HEK293 (cell line): ENCODE data around the gene SPATA2L.

Source experiments
- CTCF ChIA-PET: fragments of 350-600 bp; formaldehyde crosslinking; extraction: SDS; loops from one replicate; lab custom pipeline; 2021; ENCODE audit warnings: antibody characterized with exemption; lab: Yijun Ruan, JAX
- POLR2A ChIA-PET: fragments of 300-600 bp; formaldehyde crosslinking; extraction: SDS; loops from one replicate; lab custom pipeline; 2020; ENCODE audit warnings: antibody characterized with exemption, inconsistent platforms; lab: Yijun Ruan, JAX
- H3K27ac ChIP-seq: fragments of 200-500 bp; sonication (Bioruptor generic); 2 replicates; pipeline ENCODE4 v1.5.1; 2014; ENCODE audit warnings: low read depth, low read length, control low read depth, inconsistent platforms; ENCODE audit errors: extremely low read depth
- H3K36me3 ChIP-seq, 2 experiments: fragments of 200-500 bp in 1 of 2; sonication (Bioruptor generic) in 1 of 2; 1 replicate in 1 of 2; 2 replicates in 1 of 2; pipeline ENCODE4 v1.5.1; 2014 to 2017; ENCODE audit warnings: inconsistent platforms in 2 of 2, low read length in 2 of 2; ENCODE audit not compliant: control insufficient read depth in 2 of 2, insufficient read depth in 1 of 2
- H3K4me1 ChIP-seq: fragments of 200-500 bp; sonication (Bioruptor generic); 2 replicates; pipeline ENCODE4 v1.5.1; 2014; ENCODE audit warnings: mild to moderate bottlenecking, low read length, inconsistent platforms; ENCODE audit not compliant: control insufficient read depth, insufficient read depth
- H3K4me3 ChIP-seq: 2 replicates; pipeline ENCODE4 v1.5.1; 2011; ENCODE audit warnings: low read depth, mild to moderate bottlenecking, control low read depth, low read length, moderate library complexity
- H3K9me3 ChIP-seq: fragments of 200-500 bp; sonication (Bioruptor generic); 2 replicates; pipeline ENCODE4 v1.5.1; 2014; ENCODE audit warnings: low read depth, low read length, inconsistent platforms; ENCODE audit not compliant: control insufficient read depth, insufficient read depth
- GLIS1 ChIP-seq: fragments of 450-650 bp; formaldehyde crosslinking; IDR thresholded peaks from 2 replicates; pipeline ENCODE4 v1.5.1; 2016; ENCODE audit warnings: missing biosample characterization, missing genetic modification characterization
- IKZF3 ChIP-seq: fragments of 450-650 bp; IDR thresholded peaks from 2 replicates; pipeline ENCODE4 v1.5.0; 2018; ENCODE audit warnings: missing biosample characterization, mild to moderate bottlenecking, missing genetic modification characterization, moderate library complexity
- KLF1 ChIP-seq: fragments of 450-650 bp; formaldehyde crosslinking; IDR thresholded peaks from 2 replicates; pipeline ENCODE4 v1.5.1; 2016; ENCODE audit warnings: missing biosample characterization, missing genetic modification characterization
- KLF8 ChIP-seq: fragments of 450-650 bp; formaldehyde crosslinking; IDR thresholded peaks from 2 replicates; pipeline ENCODE4 v1.5.1; 2016; ENCODE audit warnings: missing biosample characterization, missing genetic modification characterization
- OVOL3 ChIP-seq: fragments of 450-650 bp; formaldehyde crosslinking; IDR thresholded peaks from 2 replicates; pipeline ENCODE4 v1.5.1; 2016; ENCODE audit warnings: missing biosample characterization, missing genetic modification characterization
- PRDM10 ChIP-seq: fragments of 450-650 bp; formaldehyde crosslinking; IDR thresholded peaks from 2 replicates; pipeline ENCODE4 v1.5.1; 2016; ENCODE audit warnings: missing biosample characterization, missing genetic modification characterization
- ZIC2 ChIP-seq: fragments of 450-650 bp; formaldehyde crosslinking; IDR thresholded peaks from 2 replicates; pipeline ENCODE4 v1.5.1; 2016; ENCODE audit warnings: missing biosample characterization, missing genetic modification characterization
- ZNF223 ChIP-seq: fragments of 450-650 bp; formaldehyde crosslinking; IDR thresholded peaks from 2 replicates; pipeline ENCODE4 v1.5.1; 2016; ENCODE audit warnings: missing biosample characterization, missing genetic modification characterization
- ZNF488 ChIP-seq: fragments of 450-650 bp; formaldehyde crosslinking; IDR thresholded peaks from 2 replicates; pipeline ENCODE4 v1.5.1; 2016; ENCODE audit warnings: missing biosample characterization, missing genetic modification characterization
- ZNF571 ChIP-seq: fragments of 450-650 bp; formaldehyde crosslinking; IDR thresholded peaks from 2 replicates; pipeline ENCODE4 v1.5.0; 2017; ENCODE audit warnings: missing biosample characterization, missing genetic modification characterization
- ZNF677 ChIP-seq: fragments of 450-650 bp; IDR thresholded peaks from 2 replicates; pipeline ENCODE4 v1.5.0; 2018; ENCODE audit warnings: missing biosample characterization, mild to moderate bottlenecking, missing genetic modification characterization, moderate library complexity
- ZSCAN4 ChIP-seq: fragments of 450-650 bp; formaldehyde crosslinking; IDR thresholded peaks from 2 replicates; pipeline ENCODE4 v1.5.1; 2017; ENCODE audit warnings: missing biosample characterization, missing genetic modification characterization

Gene SPATA2L

GRCh38 chr16:89709166-89709565, 7.7 kb upstream of the SPATA2L start:
- ChIA-PET POLR2A (interaction anchor here (0.6 to 1.9 kb wide), 3 partner anchors 9 to 84 kb away, joined by 3 to 5 read pairs (median 4); no protein-coding TSS in a partner anchor), CTCF (interaction anchor here (0.6 to 1.4 kb wide), 4 partner anchors 8 to 246 kb away, joined by 3 to 6 read pairs (median 4); no protein-coding TSS in a partner anchor)
- no peaks in the 10 kb centered on the region for H3K9me3 ChIP-seq
- no peak overlapping the region for H3K4me3 ChIP-seq
- TF ChIP-seq ZIC2 (tag by site-specific recombination): peak; percentile 21; the same call in 1 of the 2 replicates
- TF ChIP-seq ZNF677 (tag by site-specific recombination): no peak
- no peak overlapping the region for H3K27ac ChIP-seq
- no peaks in the 10 kb centered on the region; the same call in 1 of the 2 replicates for H3K4me1 ChIP-seq
- H3K36me3 ChIP-seq: peaks cover 0 to 5% of the 10 kb centered on the region in 2 experiments; a peak in 2 of 3 replicates

- H3K4me1 ChIP-seq: no peaks in the 10 kb centered on the region; the same call in 1 of the 2 replicates
- ChIA-PET POLR2A (interaction anchor here (0.6 to 1.2 kb wide), 3 partner anchors 9 to 83 kb away, joined by 3 to 4 read pairs (median 3); no protein-coding TSS in a partner anchor), CTCF (interaction anchor here (0.5 to 1.4 kb wide), 4 partner anchors 8 to 246 kb away, joined by 3 to 6 read pairs (median 4); no protein-coding TSS in a partner anchor)
- peaks cover 0 to 1% of the 10 kb centered on the region in 2 experiments; a peak in 2 of 3 replicates for H3K36me3 ChIP-seq
- no peak overlapping the region for H3K27ac ChIP-seq
- no peaks in the 10 kb centered on the region for H3K9me3 ChIP-seq
- TF ChIP-seq ZNF571 (no peak), KLF8 (peak; percentile 36; the same call in 1 of the 2 replicates), IKZF3 (tag by site-specific recombination) (no peak), KLF1 (peak; percentile 95)
- H3K4me3 ChIP-seq: no peak overlapping the region
These were observed 7.0 kb upstream of the SPATA2L start for GRCh38 chr16:89708481-89708931.

GRCh38 chr16:89707695-89708094, 6.2 kb upstream of the SPATA2L start:
- CTCF ChIA-PET: interaction anchor here (0.5 to 0.8 kb wide), 2 partner anchors 34 to 166 kb away, joined by 3 to 5 read pairs; partner anchors contain the start of gene TCF25

More at GRCh38 chr16:89707695-89708094, 6.2 kb upstream of the SPATA2L start:
- no peaks in the 10 kb centered on the region for H3K9me3 ChIP-seq
- no peak overlapping the region for H3K27ac ChIP-seq
- H3K4me1 ChIP-seq: no peaks in the 10 kb centered on the region; the same call in 1 of the 2 replicates
- TF ChIP-seq ZNF488 (tag by site-specific recombination) (no peak), GLIS1 (tag by site-specific recombination) (0 out of 2 replicates have a peak, but pooled peaks have one; percentile 18), OVOL3 (no peak), PRDM10 (tag by site-specific recombination) (0 out of 2 replicates have a peak, but pooled peaks have one; percentile 18), ZSCAN4 (tag by site-specific recombination) (no peak), ZNF223 (tag by site-specific recombination) (no peak)
- TF ChIP-seq, all 188 proteins: peak for 2
- Histone ChIP-seq H3K36me3 (no peaks in the 10 kb centered on the region), H3K4me3 (no peak overlapping the region)
- POLR2A ChIA-PET: interaction anchor here (1.2 kb wide), 1 partner anchor 10 kb away, joined by 3 read pairs; no protein-coding TSS in a partner anchor
